Kidney (tissue), 14 donors: ENCODE measurements around the gene CADPS. TPM values are rescaled to one million over a fixed set of nuclear protein-coding genes. Genes with fewer than 3 reads are reported as not detected.

Source experiments
- DNase-seq, 5 donors: peaks; one replicate each; pipeline ENCODE4 v3.0.0-alpha.2; 2013 to 2020
- FAIRE-seq: peaks from 2 replicates; lab custom pipeline; 2012; peaks lifted over from hg19 to GRCh38; lab: Jason Lieb, UNC
- H3K27ac ChIP-seq, 2 donors: one replicate each; pipeline ENCODE4 v1.7.0; 2013; ENCODE audit warnings: low read depth in 2 of 2, low read length in 2 of 2, inconsistent platforms in 1 of 2
- H3K27me3 ChIP-seq: one replicate; pipeline ENCODE4 v1.7.1; 2013; ENCODE audit warnings: low read length, inconsistent platforms; ENCODE audit not compliant: control insufficient read depth, insufficient read depth
- H3K36me3 ChIP-seq, 3 donors: one replicate each; pipeline versions ENCODE4 v1.7.0 to v1.7.1; 2013; ENCODE audit warnings: low read length in 3 of 3, control low read depth in 1 of 3, inconsistent platforms in 1 of 3; ENCODE audit not compliant: insufficient read depth in 3 of 3, control insufficient read depth in 2 of 3
- H3K4me1 ChIP-seq, 3 donors: one replicate each; pipeline versions ENCODE4 v1.7.0 to v1.7.1; 2013; ENCODE audit warnings: low read length in 3 of 3, inconsistent platforms in 1 of 3, low read depth in 1 of 3; ENCODE audit not compliant: control insufficient read depth in 2 of 3, insufficient read depth in 2 of 3
- H3K4me3 ChIP-seq, 3 donors: one replicate each; pipeline versions ENCODE4 v1.7.0 to v1.8.1; 2013; ENCODE audit warnings: low read length in 3 of 3, control low read depth in 1 of 3, inconsistent platforms in 1 of 3
- H3K9ac ChIP-seq, 3 donors: one replicate each; pipeline versions ENCODE4 v1.7.0 to v1.7.1; 2013; ENCODE audit warnings: low read length in 3 of 3, control low read depth in 1 of 3, inconsistent platforms in 1 of 3
- H3K9me3 ChIP-seq, 3 donors: one replicate each; pipeline versions ENCODE4 v1.7.0 to v1.7.1; 2013; ENCODE audit warnings: low read length in 3 of 3, control low read depth in 1 of 3, inconsistent platforms in 1 of 3; ENCODE audit not compliant: control insufficient read depth in 2 of 3, insufficient read depth in 1 of 3
- intact Hi-C: fragments of 100-400 bp; cut with DNase I; formaldehyde crosslinking; loops from one replicate; pipeline ENCODE4 v1.11.1; 2022
- polyA plus RNA-seq: library from polyadenylated mRNA; stranded (reverse); fragments of 350-450 nt; fragmentation: Illumina TruSeq; extraction: RNeasy Lipid Tissue Mini Kit (QIAGEN cat#74804); gene quantifications from one replicate; pipeline ENCODE4 v1.2.3, GENCODE V29; 2014; ENCODE audit warnings: low read depth, low replicate concordance; ENCODE audit not compliant: insufficient read depth
- total RNA-seq: library from RNA; stranded (reverse); fragmentation: NEBNext Ultra II Directional; extraction: Animal tissue kit (Norgen Biotek cat#: 25700); gene quantifications from one replicate; pipeline ENCODE4 v1.2.1, GENCODE V29; 2021
- TF ChIP-seq, protein P1 (sequence below): IDR thresholded peaks from 3 replicates; pipeline ENCODE4 v1.5.1; 2012; ENCODE audit warnings: mild to moderate bottlenecking, moderate library complexity, borderline replicate concordance; ENCODE audit not compliant: insufficient read depth; ENCODE audit errors: extremely low read depth
- donor health status: control.
- donor health status: control.
- donor health status: control.
- donor health status: control.
- donor health status: control.
- donor health status: DM: yes; HTN: yes; CAD: no.
- donor health status: Normal renal cell carcinoma (clear cell type).

The CADPS gene
- total and polyA plus RNA-seq, 2 donors from 2014 or later, result 0.98 TPM; not detected in 1

DNA sequence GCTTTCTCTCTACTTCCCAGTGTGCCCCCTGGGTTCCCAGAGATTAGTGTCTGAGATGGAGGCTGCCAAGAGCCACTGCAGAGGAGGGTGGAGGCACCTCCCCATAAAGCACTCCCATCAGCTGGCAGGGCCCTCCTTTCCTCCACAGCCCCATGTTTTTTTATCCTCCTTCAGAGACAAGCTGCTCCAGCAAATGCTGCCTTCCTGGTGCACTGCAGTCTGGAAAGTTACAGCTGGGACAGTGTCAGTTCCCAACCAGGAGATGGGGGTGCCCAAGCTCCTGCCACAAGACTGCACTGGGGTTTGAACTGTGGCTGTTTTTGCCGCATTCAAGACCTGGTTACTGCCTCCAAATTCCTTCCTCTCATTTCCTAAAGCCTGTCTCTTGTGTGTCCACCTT is 206.1 kb downstream of the CADPS start:
- no peaks in the 10 kb centered on the region for H3K4me1 ChIP-seq
- FAIRE-seq (no peak), DNase-seq (no peak)
- no peak overlapping the region for H3K4me3 ChIP-seq
- no peak overlapping the region for H3K27ac ChIP-seq
- H3K9ac ChIP-seq, result no peak overlapping the region
- no peaks in the 10 kb centered on the region for H3K27me3 ChIP-seq
- H3K36me3 ChIP-seq, result no peaks in the 10 kb centered on the region
- intact Hi-C loops, result no loop called here
- TF ChIP-seq, protein P1, sequence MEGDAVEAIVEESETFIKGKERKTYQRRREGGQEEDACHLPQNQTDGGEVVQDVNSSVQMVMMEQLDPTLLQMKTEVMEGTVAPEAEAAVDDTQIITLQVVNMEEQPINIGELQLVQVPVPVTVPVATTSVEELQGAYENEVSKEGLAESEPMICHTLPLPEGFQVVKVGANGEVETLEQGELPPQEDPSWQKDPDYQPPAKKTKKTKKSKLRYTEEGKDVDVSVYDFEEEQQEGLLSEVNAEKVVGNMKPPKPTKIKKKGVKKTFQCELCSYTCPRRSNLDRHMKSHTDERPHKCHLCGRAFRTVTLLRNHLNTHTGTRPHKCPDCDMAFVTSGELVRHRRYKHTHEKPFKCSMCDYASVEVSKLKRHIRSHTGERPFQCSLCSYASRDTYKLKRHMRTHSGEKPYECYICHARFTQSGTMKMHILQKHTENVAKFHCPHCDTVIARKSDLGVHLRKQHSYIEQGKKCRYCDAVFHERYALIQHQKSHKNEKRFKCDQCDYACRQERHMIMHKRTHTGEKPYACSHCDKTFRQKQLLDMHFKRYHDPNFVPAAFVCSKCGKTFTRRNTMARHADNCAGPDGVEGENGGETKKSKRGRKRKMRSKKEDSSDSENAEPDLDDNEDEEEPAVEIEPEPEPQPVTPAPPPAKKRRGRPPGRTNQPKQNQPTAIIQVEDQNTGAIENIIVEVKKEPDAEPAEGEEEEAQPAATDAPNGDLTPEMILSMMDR, result no peak
- H3K9me3 ChIP-seq, result no peaks in the 10 kb centered on the region

DNA sequence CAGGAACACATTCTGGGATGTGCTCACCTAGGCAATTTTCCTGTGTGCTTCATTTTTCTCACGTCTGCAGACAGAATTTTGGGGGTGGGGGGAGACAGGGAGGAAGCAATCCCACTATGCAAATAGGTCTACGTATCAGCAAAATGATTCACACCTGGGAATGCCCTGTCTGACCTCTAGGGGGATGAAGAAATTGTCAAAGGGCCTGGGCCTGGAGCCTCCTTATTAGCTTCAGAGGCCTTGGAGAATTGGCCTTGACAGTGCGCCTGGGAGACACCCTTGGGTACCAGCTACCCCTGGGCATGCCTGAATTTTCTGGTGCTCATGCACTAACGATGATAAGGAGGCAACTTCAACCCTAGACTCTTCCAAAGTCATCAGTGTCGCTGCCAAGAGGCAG is 207.5 kb downstream of the CADPS start:
- Histone ChIP-seq H3K9me3 (no peaks in the 10 kb centered on the region), H3K27ac (no peak overlapping the region), H3K4me1 (no peaks in the 10 kb centered on the region), H3K9ac (no peak overlapping the region), H3K36me3 (no peaks in the 10 kb centered on the region), H3K4me3 (no peak overlapping the region), H3K27me3 (no peaks in the 10 kb centered on the region)
- FAIRE-seq, result no peak
- intact Hi-C loops, result no loop called here
- TF ChIP-seq, protein P1, result no peak
- no peak for DNase-seq

DNA sequence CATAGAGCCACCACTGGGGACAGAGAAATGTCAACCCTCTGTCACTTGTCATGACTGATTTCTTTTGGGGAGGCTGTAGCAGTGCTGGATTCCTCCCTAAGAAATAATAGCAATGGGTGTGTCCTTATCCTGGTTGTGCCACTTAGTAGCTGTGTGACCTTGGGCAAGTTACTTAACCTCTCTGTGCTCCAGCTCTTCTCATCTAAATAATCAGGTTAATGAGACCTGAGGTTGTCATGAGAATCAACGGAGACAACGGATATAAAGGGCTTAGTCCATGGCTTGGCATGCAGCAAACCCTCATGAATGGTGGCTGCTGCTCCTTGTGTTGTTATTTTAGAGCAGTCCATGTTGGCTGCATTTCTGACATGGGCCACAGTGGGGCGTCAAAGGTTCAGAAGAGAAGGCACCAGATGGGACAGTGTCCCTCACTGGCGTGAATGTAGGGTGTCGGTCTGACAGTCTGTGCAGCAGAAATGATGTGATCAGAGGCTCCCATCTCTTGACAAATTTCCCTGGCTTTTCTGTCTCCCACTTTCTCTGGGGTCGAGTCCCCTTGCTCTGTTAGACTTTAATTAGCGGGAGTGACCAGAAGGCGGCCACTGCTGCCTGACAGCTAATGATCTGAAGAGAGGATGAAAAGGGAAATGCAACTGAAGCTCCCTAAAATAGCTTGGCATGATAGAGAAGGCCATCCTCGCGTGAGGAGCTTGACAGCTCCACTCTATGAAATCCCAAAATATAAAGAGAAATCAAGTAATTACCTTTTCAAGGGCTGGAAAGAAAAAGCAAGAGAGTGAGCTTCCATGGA is 209.4 kb downstream of the CADPS start:
- DNase-seq (peak in 4 of 5 donors; percentile 77 to 88 (median 82)), FAIRE-seq (no peak)
- Histone ChIP-seq H3K27me3 (no peaks in the 10 kb centered on the region), H3K36me3 (no peaks in the 10 kb centered on the region), H3K27ac (no peak overlapping the region), H3K9ac (no peak overlapping the region), H3K4me1 (no peaks in the 10 kb centered on the region), H3K9me3 (no peaks in the 10 kb centered on the region), H3K4me3 (no peak overlapping the region)
- intact Hi-C loops, result no loop called here
- TF ChIP-seq, protein P1, result peak; percentile 56

DNA sequence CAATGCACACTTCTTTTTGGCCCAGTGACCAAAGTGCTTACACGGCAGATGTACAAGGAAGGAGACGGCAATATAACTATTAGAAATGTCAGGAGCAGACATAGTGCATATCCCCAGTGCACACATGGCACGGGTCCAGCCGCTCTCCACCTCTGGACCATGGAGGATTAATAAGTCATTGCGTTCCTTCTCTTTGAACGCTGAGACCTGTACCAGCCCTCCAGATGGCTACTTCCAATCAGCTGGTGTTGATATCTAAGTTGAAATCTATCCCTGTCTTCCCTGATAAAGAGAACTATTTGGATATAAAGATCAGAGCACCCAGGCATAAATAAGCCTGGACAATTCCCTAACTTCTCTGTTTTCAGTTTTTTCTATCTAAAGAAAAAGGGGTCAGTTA is 212.5 kb downstream of the CADPS start:
- no peaks in the 10 kb centered on the region for H3K9me3 ChIP-seq
- no peak overlapping the region for H3K27ac ChIP-seq
- no peaks in the 10 kb centered on the region for H3K27me3 ChIP-seq
- H3K36me3 ChIP-seq, result no peaks in the 10 kb centered on the region
- no peak overlapping the region for H3K4me3 ChIP-seq
- TF ChIP-seq, protein P1, result no peak
- no peaks in the 10 kb centered on the region for H3K4me1 ChIP-seq
- H3K9ac ChIP-seq, result no peak overlapping the region
- FAIRE-seq, result no peak
- peak in 1 of 5 donors; percentile 4 for DNase-seq
- intact Hi-C loops, result no loop called here
